Measurements from ENCODE around the gene PELO. TPM values are rescaled to one million over a fixed set of nuclear protein-coding genes. Genes with fewer than 3 reads are reported as not detected.
A peak's percentile ranks its signal among the peaks of the same experiment; 100 is the strongest.

PELO gene
- total and polyA plus RNA-seq, 2 donors (not counting 1 experiment from before 2014, with no cell fraction given), result 2.2 to 5.8 TPM

GRCh38 chr5:52834320-52834719 is 46.6 kb downstream of the PELO start:
- WGBS (ENCODE audit: insufficient coverage), result 92% methylated on average over 2 of the region's 2 CpGs
- Mint-ChIP-seq H3K27me3 (peaks cover 3% of the 10 kb centered on the region), H3K9me3 (ENCODE audit: insufficient read depth) (no peaks in the 10 kb centered on the region), H3K4me3 (no peak overlapping the region), H3K27ac (no peak overlapping the region), H3K4me1 (no peaks in the 10 kb centered on the region)
- Histone ChIP-seq H4K20me1 (ENCODE audit: control insufficient read depth, insufficient read depth, low read length, poor library complexity, severe bottlenecking) (no peaks in the 10 kb centered on the region), H2AFZ (ENCODE audit: insufficient read depth, low read depth, low read length, poor library complexity, severe bottlenecking) (no peak overlapping the region), H3K4me2 (replicated peaks; ENCODE audit: low read depth, low read length, poor library complexity, severe bottlenecking) (no peak overlapping the region), H3K4me3 (ENCODE audit: control extremely low read depth in 1 of 5, extremely low read depth in 1 of 5, insufficient read depth in 1 of 5, low read depth in 2 of 5, low read length in 4 of 5) (no peak overlapping the region), H3K9ac (ENCODE audit: low read length) (no peak overlapping the region), H3K27ac (ENCODE audit: low read length in 2 of 2) (no peak overlapping the region), H3K36me3 (replicated peaks in 1 of 2; ENCODE audit: control extremely low read depth in 1 of 2, control insufficient read depth in 1 of 2, extremely low read depth in 1 of 2, insufficient read depth in 2 of 2, low read length in 1 of 2) (no peaks in the 10 kb centered on the region), H3K4me1 (ENCODE audit: control insufficient read depth in 2 of 2, insufficient read depth in 2 of 2, low read length in 2 of 2) (no peaks in the 10 kb centered on the region), H3K9me3 (ENCODE audit: control extremely low read depth in 1 of 3, control insufficient read depth in 2 of 3, insufficient read depth in 1 of 3, low read length in 2 of 3) (no peaks in the 10 kb centered on the region), H3K27me3 (replicated peaks in 1 of 4; ENCODE audit: control extremely low read depth in 1 of 4, control insufficient read depth in 3 of 4, insufficient read depth in 4 of 4, low read length in 3 of 4) (no peaks in the 10 kb centered on the region), H3K79me2 (ENCODE audit: control insufficient read depth, insufficient read depth, low read length) (no peaks in the 10 kb centered on the region)
- ChIA-PET CTCF (no interaction called here), POLR2A (no interaction called here)
- ATAC-seq (ENCODE audit: low read depth) (no peak), DNase-seq (no peak)
- TF ChIP-seq EZH2 (IDR thresholded peaks at IDR 0.05; ENCODE audit: borderline replicate concordance, insufficient read depth, low read depth, low read length, poor library complexity, severe bottlenecking), result no peak
- TF ChIP-seq CTCF (IDR thresholded peaks at IDR 0.05), result peak; percentile 18
- intact Hi-C loops (cut with micrococcal nuclease), result no loop called here

GRCh38 chr5:52837068-52837467 is 49.4 kb downstream of the PELO start:
- Histone ChIP-seq H3K4me1 (ENCODE audit: control insufficient read depth in 2 of 2, insufficient read depth in 2 of 2, low read length in 2 of 2) (no peaks in the 10 kb centered on the region), H3K9me3 (ENCODE audit: control extremely low read depth in 1 of 3, control insufficient read depth in 2 of 3, insufficient read depth in 1 of 3, low read length in 2 of 3) (no peaks in the 10 kb centered on the region), H3K27me3 (replicated peaks in 1 of 4; ENCODE audit: control extremely low read depth in 1 of 4, control insufficient read depth in 3 of 4, insufficient read depth in 4 of 4, low read length in 3 of 4) (no peaks in the 10 kb centered on the region), H3K4me2 (replicated peaks; ENCODE audit: low read depth, low read length, poor library complexity, severe bottlenecking) (no peak overlapping the region), H2AFZ (ENCODE audit: insufficient read depth, low read depth, low read length, poor library complexity, severe bottlenecking) (no peak overlapping the region), H4K20me1 (ENCODE audit: control insufficient read depth, insufficient read depth, low read length, poor library complexity, severe bottlenecking) (no peaks in the 10 kb centered on the region), H3K79me2 (ENCODE audit: control insufficient read depth, insufficient read depth, low read length) (no peaks in the 10 kb centered on the region), H3K9ac (ENCODE audit: low read length) (no peak overlapping the region), H3K36me3 (replicated peaks in 1 of 2; ENCODE audit: control extremely low read depth in 1 of 2, control insufficient read depth in 1 of 2, extremely low read depth in 1 of 2, insufficient read depth in 2 of 2, low read length in 1 of 2) (no peaks in the 10 kb centered on the region), H3K27ac (ENCODE audit: low read length in 2 of 2) (no peak overlapping the region), H3K4me3 (ENCODE audit: control extremely low read depth in 1 of 5, extremely low read depth in 1 of 5, insufficient read depth in 1 of 5, low read depth in 2 of 5, low read length in 4 of 5) (no peak overlapping the region)
- H3K4me1 Mint-ChIP-seq, result no peaks in the 10 kb centered on the region
- H3K27me3 Mint-ChIP-seq, result peaks cover 3% of the 10 kb centered on the region
- ChIA-PET CTCF (no interaction called here), POLR2A (no interaction called here)
- no peaks in the 10 kb centered on the region for H3K9me3 Mint-ChIP-seq (ENCODE audit: insufficient read depth)
- 100% methylated on average over 2 of the region's 7 CpGs for WGBS (ENCODE audit: insufficient coverage)
- ATAC-seq (ENCODE audit: low read depth) (no peak), DNase-seq (no peak)
- intact Hi-C loops (cut with micrococcal nuclease), result no loop called here
- TF ChIP-seq EZH2 (IDR thresholded peaks at IDR 0.05; ENCODE audit: borderline replicate concordance, insufficient read depth, low read depth, low read length, poor library complexity, severe bottlenecking) (no peak), CTCF (IDR thresholded peaks at IDR 0.05) (no peak)
- H3K27ac Mint-ChIP-seq, result no peak overlapping the region
- H3K4me3 Mint-ChIP-seq, result no peak overlapping the region

Other genes starting within 250 kb of the PELO start
- gene ITGA1, start within 50 bp of the PELO start, total RNA-seq, result 0.05 and 0.74 TPM in 2 replicates
- 0.01 TPM in 1 of 2 replicates, not detected in the other for gene ITGA1, start within 50 bp of the PELO start, polyA plus RNA-seq
- not detected in 2 replicates for gene ITGA2, start 201.4 kb downstream of the PELO start, total RNA-seq
- gene ITGA2, start 201.4 kb downstream of the PELO start, polyA plus RNA-seq, result not detected in 2 replicates